ENCODE results near the gene USP51.
A peak's percentile ranks its signal among the peaks of the same experiment; 100 is the strongest.
"Not testable (repeated sequence)": the region's sequence is repeated elsewhere in the genome, so short reads cannot be mapped to it uniquely, and the experiment has no call there.

Gene USP51

DNA sequence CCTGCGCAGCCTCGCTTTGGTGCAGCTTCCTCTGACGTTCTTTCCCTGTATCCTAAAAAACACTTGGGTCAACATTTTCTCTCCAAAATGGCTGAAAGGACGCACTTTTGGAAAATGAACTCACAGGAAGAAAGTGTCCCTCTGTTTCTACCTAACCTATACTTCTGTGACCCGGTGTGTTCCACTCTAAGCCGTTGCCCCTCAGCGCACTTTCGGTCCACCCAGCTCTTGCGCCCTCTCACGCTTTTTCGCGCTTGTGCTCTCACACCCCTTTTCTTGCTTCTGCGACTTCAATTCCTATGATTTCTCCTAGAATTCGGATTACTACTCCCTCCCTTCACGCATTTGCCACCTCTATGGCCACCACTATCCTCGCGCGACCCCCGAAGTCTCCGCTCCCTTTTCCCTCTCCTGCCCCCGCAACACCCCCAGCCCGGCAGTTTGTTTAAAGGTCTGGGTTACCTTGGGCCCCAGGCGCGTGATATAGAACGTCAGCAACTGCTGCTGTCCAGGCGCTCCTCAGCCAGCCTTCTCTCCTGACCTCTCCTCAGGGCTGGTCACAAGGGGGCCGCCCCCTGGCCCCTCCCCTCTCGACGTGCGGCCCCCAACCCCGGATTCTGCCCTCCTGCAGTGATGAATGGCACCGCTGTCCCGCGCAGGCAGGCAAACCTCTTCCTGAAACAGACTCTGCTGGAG is at the start of gene USP51:
Gene USP51 (minus strand): TSS at position 535 of the 696 bp plus-strand sequence. CDS start 909 bp downstream, outside the sequence.
- DNase-seq (ENCODE audit: low read depth, low spot score): no peak

GRCh38 chrX:55524487-55524886 is 34.8 kb upstream of the USP51 start:
- DNase-seq (ENCODE audit: low read depth, low spot score): no peak

GRCh38 chrX:55523356-55523755 is 33.7 kb upstream of the USP51 start:
- DNase-seq (ENCODE audit: low read depth, low spot score): no peak

DNA sequence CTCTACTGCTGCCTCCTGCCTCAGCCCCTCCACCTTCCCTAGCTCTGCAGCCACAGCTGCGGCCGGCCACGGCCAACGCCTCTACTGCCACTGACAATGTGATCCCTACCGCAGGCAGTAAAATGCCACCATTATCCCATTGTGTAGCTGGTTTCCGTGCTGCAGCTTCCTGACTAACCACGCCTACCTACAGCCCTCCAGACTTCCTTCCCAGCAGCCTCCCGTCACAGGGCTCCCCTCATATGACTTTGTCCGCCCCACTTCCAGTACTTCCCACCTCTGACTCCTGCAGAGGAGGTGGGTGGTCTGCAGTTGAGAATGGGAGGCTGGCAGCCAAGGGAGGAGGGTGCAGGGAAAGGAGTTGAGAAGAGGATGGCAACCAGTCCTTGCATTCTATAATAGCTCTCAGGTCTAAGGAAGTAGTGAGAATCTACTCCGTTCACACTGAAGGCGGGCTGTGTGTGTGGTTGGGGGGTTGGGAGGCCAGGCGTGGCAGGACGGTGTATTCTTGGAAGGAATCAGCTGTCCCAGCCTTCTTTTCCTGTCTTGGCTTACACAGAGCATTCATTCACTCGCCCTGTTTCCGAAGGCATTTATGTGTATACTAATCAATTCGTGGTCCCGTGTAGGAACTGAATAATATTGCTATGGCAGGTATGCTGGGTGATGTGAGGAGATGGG is 33.1 kb upstream of the USP51 start:
- no peak for DNase-seq (ENCODE audit: low read depth, low spot score)

GRCh38 chrX:55521687-55522086 is 32.0 kb upstream of the USP51 start:
- DNase-seq (ENCODE audit: low read depth, low spot score): no peak

DNA sequence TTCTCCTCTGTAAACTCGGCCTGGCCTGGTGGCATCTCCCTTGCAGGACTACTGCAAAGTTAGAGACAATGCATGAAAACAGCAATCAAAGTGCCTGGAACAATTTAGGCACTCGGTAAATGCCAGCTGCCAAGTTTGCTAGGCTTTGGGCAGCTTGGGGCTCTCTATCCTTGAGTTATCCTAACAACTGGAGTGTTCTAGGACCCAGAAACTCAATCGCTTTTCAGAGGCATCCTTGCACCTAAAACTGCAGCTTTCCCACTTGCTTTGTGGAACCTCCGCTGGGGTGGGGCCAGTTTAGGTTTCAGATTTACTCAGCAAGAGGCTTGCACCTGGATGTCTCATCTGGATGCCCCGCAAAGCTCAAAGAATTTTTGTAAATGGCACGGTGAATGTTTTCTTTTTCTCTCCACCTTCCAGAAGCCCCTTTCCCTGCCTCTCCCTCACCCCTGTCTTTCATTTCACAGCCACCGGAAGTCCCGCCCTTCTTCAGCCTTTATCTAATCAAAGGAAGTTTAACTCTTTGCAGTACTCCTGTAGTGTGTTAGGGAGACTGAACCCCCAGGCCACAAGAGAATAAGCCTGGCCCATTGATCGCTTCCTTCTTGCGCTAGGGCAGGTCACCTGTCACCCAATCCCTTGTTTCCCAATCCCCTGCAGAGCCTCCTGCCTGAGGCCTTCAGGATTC is 27.3 kb upstream of the USP51 start:
- not testable (repeated sequence) for DNase-seq (ENCODE audit: low read depth, low spot score)

DNA sequence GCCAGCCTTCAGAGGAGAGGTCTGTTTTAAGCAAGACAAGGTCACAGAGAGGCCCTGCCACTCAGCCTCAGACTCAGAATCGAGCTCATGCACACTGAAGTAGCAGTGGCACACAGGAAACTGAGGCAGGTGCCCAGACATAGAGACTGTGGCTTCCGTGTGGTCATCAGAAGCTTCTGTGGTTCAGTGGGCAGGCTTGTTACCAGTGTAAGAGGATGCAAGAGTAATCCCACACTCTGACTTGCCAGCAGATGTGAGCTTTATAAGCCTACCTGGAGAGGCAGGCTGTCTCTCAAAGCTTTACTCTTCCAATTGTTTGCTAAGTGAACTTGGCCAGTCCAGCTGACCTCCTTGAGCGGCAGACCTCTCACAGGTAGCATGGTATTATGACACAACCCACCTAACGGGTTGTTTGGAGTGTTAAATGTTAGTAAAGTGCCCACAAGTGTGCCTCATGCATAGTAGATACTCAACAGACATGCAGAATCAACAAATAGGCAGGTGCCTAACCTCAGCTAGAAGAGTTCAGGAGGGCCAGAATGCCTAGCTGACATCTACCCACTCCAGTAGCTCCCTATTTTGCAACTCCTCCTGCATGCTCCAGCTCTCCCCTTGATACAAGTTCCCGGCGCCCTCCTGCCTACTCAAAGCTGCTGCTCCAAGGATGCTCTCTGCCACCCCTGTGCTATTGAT is 23.5 kb upstream of the USP51 start:
- DNase-seq (ENCODE audit: low read depth, low spot score): not testable (repeated sequence)

GRCh38 chrX:55508410-55509152 is 18.9 kb upstream of the USP51 start:
- DNase-seq (ENCODE audit: low read depth, low spot score): not testable (repeated sequence)

- DNase-seq (ENCODE audit: low read depth, low spot score): not testable (repeated sequence)
Observed at GRCh38 chrX:55507699-55508098, 18.1 kb upstream of the USP51 start.

- not testable (repeated sequence) for DNase-seq (ENCODE audit: low read depth, low spot score)
Observed at GRCh38 chrX:55507010-55507409, 17.4 kb upstream of the USP51 start.

GRCh38 chrX:55490974-55491373 is 1.3 kb upstream of the USP51 start:
- DNase-seq (ENCODE audit: low read depth, low spot score): no peak

GRCh38 chrX:55490121-55490520 is 473 bp upstream of the USP51 start:
- DNase-seq (ENCODE audit: low read depth, low spot score): no peak

- DNase-seq (ENCODE audit: low read depth, low spot score): peak; percentile 16
Observed at GRCh38 chrX:55488593-55489313, 895 bp downstream of the USP51 start.

DNA sequence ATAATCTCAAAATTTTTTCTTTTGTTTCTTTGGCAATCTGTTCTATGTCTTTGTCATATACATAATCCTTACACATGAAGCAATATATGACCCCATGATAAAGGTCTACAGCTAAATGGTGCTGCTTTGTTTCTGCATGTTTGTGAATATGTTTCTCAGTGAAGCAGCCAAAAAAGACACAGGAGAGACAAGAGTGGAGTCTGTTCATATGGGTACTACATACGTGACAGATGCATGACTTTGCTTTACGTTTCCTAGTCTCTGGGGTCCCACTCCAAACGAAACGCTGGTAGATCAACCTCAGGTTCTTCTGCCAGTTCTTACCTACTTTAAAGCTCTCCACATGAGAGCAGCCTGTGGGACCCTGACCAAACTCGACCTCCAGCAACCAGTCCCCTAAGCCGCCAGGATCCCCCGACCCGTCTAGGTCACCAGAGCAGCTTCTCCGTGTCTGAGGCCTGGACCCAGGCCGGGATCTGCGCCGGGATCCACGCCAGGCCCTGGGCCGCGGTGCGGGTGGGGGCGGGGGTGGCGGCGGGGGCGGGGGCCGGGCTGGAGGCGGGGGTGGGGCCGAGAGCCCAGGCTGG is 1.5 kb downstream of the USP51 start:
- no peak for DNase-seq (ENCODE audit: low read depth, low spot score)

DNA sequence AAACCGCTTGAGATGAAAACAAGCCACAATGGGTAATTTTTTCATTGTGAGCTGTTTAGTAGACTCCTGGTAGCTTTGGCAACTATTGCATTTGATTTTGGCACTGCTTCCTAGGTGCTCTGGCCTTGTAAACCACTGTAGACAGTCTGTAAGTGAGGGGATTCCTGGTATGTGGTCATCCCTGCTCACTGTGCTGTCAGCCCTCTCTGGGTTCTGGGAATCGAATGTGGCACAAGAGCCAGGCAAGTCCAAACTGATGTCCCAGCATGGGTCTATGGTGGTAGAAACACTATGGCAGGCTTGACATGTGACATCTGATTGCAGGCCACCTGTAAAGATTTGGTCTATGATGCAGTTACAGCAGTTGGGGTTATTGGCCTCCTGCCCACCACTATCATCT is 2.5 kb downstream of the USP51 start:
- DNase-seq (ENCODE audit: low read depth, low spot score): no peak

DNA sequence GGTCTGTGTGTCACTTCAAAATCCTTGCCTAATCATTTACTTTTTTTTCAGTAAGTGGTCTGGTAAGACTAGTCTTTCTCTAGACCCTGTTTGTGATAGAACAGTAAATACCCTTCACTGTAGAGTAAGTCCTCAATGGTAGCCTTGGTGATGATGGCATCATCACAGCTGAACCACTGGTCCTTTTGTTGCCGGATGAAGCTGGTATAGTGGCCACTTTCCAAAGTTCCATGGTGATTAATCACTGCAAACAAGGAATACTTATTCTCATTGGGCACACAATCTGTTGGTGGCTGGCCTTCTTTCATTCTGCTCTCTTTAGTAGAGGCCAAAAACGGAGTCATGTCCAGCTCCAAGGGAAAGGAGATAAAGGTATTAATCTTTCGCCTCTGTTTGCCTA is 2.9 kb downstream of the USP51 start:
- no peak for DNase-seq (ENCODE audit: low read depth, low spot score)

DNA sequence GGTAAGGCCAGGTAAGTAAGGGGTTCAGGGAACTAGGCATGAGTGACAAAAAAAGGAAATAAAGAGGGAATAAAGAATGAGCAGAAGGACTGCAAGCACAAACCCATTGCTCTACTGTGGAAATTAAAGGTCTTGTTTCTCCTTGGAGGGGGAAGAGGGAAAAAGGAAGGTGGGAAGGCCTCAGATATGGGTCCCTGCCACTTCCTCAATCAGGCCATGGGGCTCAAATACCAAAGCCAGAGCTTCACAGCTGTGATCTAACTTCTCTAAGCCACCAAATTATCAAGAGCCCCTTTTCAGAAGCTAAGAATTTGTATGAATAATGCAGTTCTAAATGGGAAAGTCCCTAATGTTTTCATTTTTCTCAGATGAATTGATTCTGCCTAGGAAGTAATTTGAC is 4.7 kb downstream of the USP51 start:
- DNase-seq (ENCODE audit: low read depth, low spot score): no peak

DNA sequence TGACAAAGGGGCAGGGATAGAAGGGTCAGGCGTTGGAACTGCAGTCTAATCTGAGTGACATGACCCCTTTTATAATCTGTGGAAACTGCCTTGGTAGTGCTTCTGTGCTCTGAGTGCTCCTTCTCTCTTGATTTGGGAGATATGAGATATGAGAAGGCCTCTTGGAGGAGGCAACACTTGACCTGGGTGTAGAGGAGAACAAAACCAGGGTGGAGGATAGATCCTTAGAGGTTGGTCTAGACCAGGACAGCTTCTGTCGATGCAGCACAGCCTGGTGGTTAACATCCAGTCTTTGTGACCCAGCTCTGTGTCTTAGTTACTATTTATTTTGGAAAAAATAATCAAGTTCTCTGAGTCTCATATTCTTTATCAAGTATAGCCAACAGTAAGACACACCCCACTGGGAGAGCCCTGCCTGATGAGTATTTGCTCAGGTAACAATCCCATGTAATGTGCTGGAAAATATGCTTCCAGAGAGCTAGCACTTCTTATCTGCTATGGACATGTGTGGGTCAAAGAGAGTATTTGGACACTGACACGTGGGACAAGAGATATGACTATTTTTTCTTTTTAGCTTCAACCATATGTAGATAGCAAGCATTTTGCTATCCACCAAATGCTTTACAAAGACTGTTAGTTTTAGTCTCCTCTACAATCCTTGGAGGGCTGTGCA is 9.1 kb downstream of the USP51 start:
- no peak for DNase-seq (ENCODE audit: low read depth, low spot score)

- DNase-seq (ENCODE audit: low read depth, low spot score): not testable (repeated sequence)
Observed at GRCh38 chrX:55479956-55480355, 9.7 kb downstream of the USP51 start.

DNA sequence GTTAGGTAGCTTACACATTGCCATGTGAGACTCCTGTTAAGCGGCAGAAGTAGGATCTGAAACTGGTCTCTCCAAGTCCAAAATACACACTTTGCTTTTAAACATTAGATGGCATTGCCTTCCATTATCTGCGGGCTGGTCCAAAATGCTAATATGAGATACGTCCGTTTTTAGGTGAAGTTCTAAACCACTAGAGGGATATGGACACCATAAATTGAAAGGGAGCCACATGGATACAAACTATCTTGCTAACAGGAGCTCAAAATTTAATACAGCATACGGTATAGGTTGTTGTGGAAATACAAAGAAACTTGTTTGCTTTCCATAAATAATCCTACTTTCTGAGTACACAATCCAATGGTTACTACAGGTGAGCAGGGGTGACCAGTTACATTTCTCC is 23.9 kb downstream of the USP51 start:
- DNase-seq (ENCODE audit: low read depth, low spot score): not testable (repeated sequence)

Data from activated naive CD8-positive, alpha-beta T cell treated with anti-CD3 and anti-CD28 coated beads, Interleukin-2, amount 50 U/mL, for 16 hours (primary cell).